Middle frontal gyrus (tissue), 1 donor: ENCODE measurements around the gene WASHC3.
"Not testable (repeated sequence)": the region's sequence is repeated elsewhere in the genome, so short reads cannot be mapped to it uniquely, and the experiment has no call there.

Experiments
- DNase-seq: peaks from one replicate; pipeline ENCODE4 v3.0.0-alpha.2; 2015; ENCODE audit warnings: low spot score; ENCODE audit errors: extremely low spot score

WASHC3 gene

GRCh38 chr12:102051431-102051965 is 10.3 kb downstream of the WASHC3 start:
- DNase-seq: no peak

GRCh38 chr12:102050660-102051430 is 10.9 kb downstream of the WASHC3 start:
- no peak for DNase-seq

- no peak for DNase-seq
Observed at GRCh38 chr12:102043928-102044327, 17.9 kb downstream of the WASHC3 start.

- DNase-seq: no peak
Observed at GRCh38 chr12:102033991-102034745, 27.6 kb downstream of the WASHC3 start.

GRCh38 chr12:102031852-102032251 is 29.9 kb downstream of the WASHC3 start:
- no peak for DNase-seq

- DNase-seq: no peak
Observed at GRCh38 chr12:102029141-102029540, 32.6 kb downstream of the WASHC3 start.

- no peak for DNase-seq
Observed at GRCh38 chr12:102026728-102027127, 35.1 kb downstream of the WASHC3 start.

GRCh38 chr12:102024765-102025164 is 37.0 kb downstream of the WASHC3 start:
- DNase-seq: no peak

- DNase-seq: no peak
Observed at GRCh38 chr12:102023343-102023930, 38.4 kb downstream of the WASHC3 start.

GRCh38 chr12:102022286-102022685 is 39.5 kb downstream of the WASHC3 start:
- DNase-seq: no peak

GRCh38 chr12:102021540-102022246 is 40.1 kb downstream of the WASHC3 start:
- no peak for DNase-seq

GRCh38 chr12:102018607-102019006 is 43.2 kb downstream of the WASHC3 start:
- not testable (repeated sequence) for DNase-seq

GRCh38 chr12:102016472-102016871 is 45.3 kb downstream of the WASHC3 start:
- DNase-seq: no peak

- DNase-seq: no peak
Observed at GRCh38 chr12:102010265-102010994, 51.4 kb downstream of the WASHC3 start.

GRCh38 chr12:102009796-102010195 is 52.0 kb downstream of the WASHC3 start:
- DNase-seq: no peak

GRCh38 chr12:102008615-102009126 is 53.1 kb downstream of the WASHC3 start:
- DNase-seq: no peak

GRCh38 chr12:102005256-102005655 is 56.5 kb downstream of the WASHC3 start:
- no peak for DNase-seq

GRCh38 chr12:101997102-101997501 is 64.7 kb downstream of the WASHC3 start:
- DNase-seq: no peak

- no peak for DNase-seq
Observed at GRCh38 chr12:101995684-101996083, 66.1 kb downstream of the WASHC3 start.

GRCh38 chr12:101992091-101992490 is 69.7 kb downstream of the WASHC3 start:
- DNase-seq: no peak
